HepG2 (cell line): ENCODE results near the gene CFAP46.

Experiments used
- HHEX ChIP-seq: IDR thresholded peaks from 2 replicates; pipeline ENCODE4 v1.6.1; 2016; ENCODE audit warnings: control low read depth
- JUND ChIP-seq: sonication (generic); formaldehyde crosslinking; IDR thresholded peaks from 2 replicates; pipeline ENCODE4 v1.8.0; 2022; ENCODE audit warnings: mild to moderate bottlenecking, missing genetic modification reagents
- KDM1A ChIP-seq: IDR thresholded peaks from 2 replicates; pipeline ENCODE4 v1.6.1; 2016; ENCODE audit warnings: missing compliant biosample characterization
- KLF13 ChIP-seq: sonication (generic); formaldehyde crosslinking; IDR thresholded peaks from 2 replicates; pipeline ENCODE4 v1.4.0; 2020; ENCODE audit warnings: mild to moderate bottlenecking, missing genetic modification reagents
- ZFP1 ChIP-seq: IDR thresholded peaks from 2 replicates; pipeline ENCODE4 v1.6.1; 2016
- ZNF629 ChIP-seq: sonication (generic); formaldehyde crosslinking; conservative IDR thresholded peaks from 2 replicates; pipeline ENCODE4 v1.5.0; 2020; ENCODE audit warnings: missing genetic modification reagents
- ZNF772 ChIP-seq: sonication (generic); formaldehyde crosslinking; IDR thresholded peaks from 2 replicates; pipeline ENCODE4 v1.5.0; 2020; ENCODE audit warnings: mild to moderate bottlenecking, missing genetic modification reagents
- ZZZ3 ChIP-seq: sonication (generic); formaldehyde crosslinking; IDR thresholded peaks from 2 replicates; pipeline ENCODE4 v1.4.0; 2020; ENCODE audit warnings: missing genetic modification reagents, mild to moderate bottlenecking, borderline replicate concordance

DNA sequence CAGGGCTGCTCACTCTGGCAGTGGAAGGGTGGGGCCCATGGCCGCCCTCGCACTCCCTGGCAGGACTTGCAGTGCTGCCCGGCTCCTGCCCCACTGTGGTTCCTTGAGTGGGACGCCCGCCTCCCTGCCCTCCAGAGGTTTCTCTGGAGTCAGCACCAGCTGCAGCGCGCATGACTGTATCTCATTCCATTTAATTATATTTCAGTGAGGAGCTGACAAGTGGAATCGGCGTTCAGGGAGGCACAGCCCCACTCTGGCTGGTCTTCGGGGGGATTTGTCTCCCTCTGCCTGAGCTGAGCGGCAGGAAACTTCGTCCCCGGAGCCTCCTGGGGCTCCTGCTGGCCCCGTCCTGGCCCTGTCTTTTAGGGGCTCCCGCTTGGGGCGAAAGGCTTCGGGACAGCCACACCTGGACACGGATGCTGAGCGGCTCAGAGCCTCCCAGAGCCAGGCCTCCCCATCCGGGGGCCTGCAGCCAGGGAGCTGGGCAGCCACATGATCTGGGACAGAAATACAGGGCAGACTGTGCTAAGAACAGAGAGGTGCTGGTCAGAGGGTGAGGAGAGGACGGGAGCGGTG lies 81.2 kb downstream of the CFAP46 start:
- TF ChIP-seq KLF13 (CRISPR knock-in tag) (no peak), HHEX (CRISPR knock-in tag) (no peak), ZNF772 (no peak), ZFP1 (CRISPR knock-in tag) (no peak), ZNF629 (CRISPR knock-in tag) (no peak), KDM1A (CRISPR knock-in tag) (no peak), JUND (CRISPR knock-in tag) (no peak), ZZZ3 (CRISPR knock-in tag) (no peak)
